HG03025 (cell line): ENCODE measurements around the gene HMGN2.
"Not testable (repeated sequence)": the region's sequence is repeated elsewhere in the genome, so short reads cannot be mapped to it uniquely, and the experiment has no call there.

Experiments
- ATAC-seq: cut with Tn5 transposase; IDR thresholded peaks from one replicate; pipeline ENCODE4 v1.9.1; 2021; ENCODE audit warnings: mild to moderate bottlenecking, moderate library complexity; ENCODE audit not compliant: unreplicated experiment, low FRiP score

Gene HMGN2

GRCh38 chr1:26476958-26477357, 4.7 kb downstream of the HMGN2 start:
- no peak for ATAC-seq

GRCh38 chr1:26477446-26478152, 5.4 kb downstream of the HMGN2 start:
- no peak for ATAC-seq

- ATAC-seq = no peak
These were observed 5.9 kb downstream of the HMGN2 start for GRCh38 chr1:26478159-26478558.

GRCh38 chr1:26478988-26479387, 6.7 kb downstream of the HMGN2 start:
- ATAC-seq = no peak

GRCh38 chr1:26482921-26483320, 10.7 kb downstream of the HMGN2 start:
- no peak for ATAC-seq

- no peak for ATAC-seq
These were observed 11.7 kb downstream of the HMGN2 start for GRCh38 chr1:26483980-26484379.

GRCh38 chr1:26490155-26490554, 17.9 kb downstream of the HMGN2 start:
- no peak for ATAC-seq

GRCh38 chr1:26493267-26493666, 21.0 kb downstream of the HMGN2 start:
- no peak for ATAC-seq

GRCh38 chr1:26493938-26494337, 21.7 kb downstream of the HMGN2 start:
- no peak for ATAC-seq

GRCh38 chr1:26496861-26497260, 24.6 kb downstream of the HMGN2 start:
- ATAC-seq = no peak

GRCh38 chr1:26498894-26499293, 26.7 kb downstream of the HMGN2 start:
- no peak for ATAC-seq

- peak; percentile 64 for ATAC-seq
These were observed 28.4 kb downstream of the HMGN2 start for GRCh38 chr1:26500488-26501175.

- not testable (repeated sequence) for ATAC-seq
These were observed 38.5 kb downstream of the HMGN2 start for GRCh38 chr1:26510711-26511110.

GRCh38 chr1:26515836-26516235, 43.6 kb downstream of the HMGN2 start:
- not testable (repeated sequence) for ATAC-seq

- ATAC-seq = no peak
These were observed 44.9 kb downstream of the HMGN2 start for GRCh38 chr1:26516987-26517765.

- ATAC-seq = no peak
These were observed 45.5 kb downstream of the HMGN2 start for GRCh38 chr1:26517766-26518049.

GRCh38 chr1:26518355-26518754, 46.1 kb downstream of the HMGN2 start:
- no peak for ATAC-seq

GRCh38 chr1:26520339-26520738, 48.1 kb downstream of the HMGN2 start:
- ATAC-seq = no peak

GRCh38 chr1:26521669-26522030, 49.4 kb downstream of the HMGN2 start:
- ATAC-seq = no peak

GRCh38 chr1:26522073-26522472, 49.8 kb downstream of the HMGN2 start:
- no peak for ATAC-seq

GRCh38 chr1:26524181-26524580, 51.9 kb downstream of the HMGN2 start:
- no peak for ATAC-seq
